HG03457 (cell line): ENCODE data around the gene PLCL1.

ENCODE experiments used
- ATAC-seq: cut with Tn5 transposase; IDR thresholded peaks from one replicate; pipeline ENCODE4 v1.9.1; 2021; ENCODE audit warnings: moderate number of reproducible peaks; ENCODE audit not compliant: unreplicated experiment

The PLCL1 gene

GRCh38 chr2:198098918-198099317, 294.5 kb downstream of the PLCL1 start:
- no peak for ATAC-seq

- no peak for ATAC-seq
Measured at GRCh38 chr2:198100346-198100745, 296.0 kb downstream of the PLCL1 start.

- no peak for ATAC-seq
Measured at GRCh38 chr2:198101688-198102087, 297.3 kb downstream of the PLCL1 start.

GRCh38 chr2:198102120-198102519, 297.7 kb downstream of the PLCL1 start:
- no peak for ATAC-seq

GRCh38 chr2:198102856-198103255, 298.5 kb downstream of the PLCL1 start:
- ATAC-seq, result no peak

- no peak for ATAC-seq
Measured at GRCh38 chr2:198106621-198107385, 302.4 kb downstream of the PLCL1 start.

GRCh38 chr2:198113316-198113715, 308.9 kb downstream of the PLCL1 start:
- no peak for ATAC-seq

GRCh38 chr2:198114064-198114463, 309.7 kb downstream of the PLCL1 start:
- no peak for ATAC-seq

GRCh38 chr2:198115201-198115600, 310.8 kb downstream of the PLCL1 start:
- ATAC-seq, result no peak

- ATAC-seq, result no peak
Measured at GRCh38 chr2:198116756-198117155, 312.4 kb downstream of the PLCL1 start.

GRCh38 chr2:198117406-198118041, 313.1 kb downstream of the PLCL1 start:
- no peak for ATAC-seq

- ATAC-seq, result no peak
Measured at GRCh38 chr2:198127627-198128026, 323.2 kb downstream of the PLCL1 start.

GRCh38 chr2:198129609-198130008, 325.2 kb downstream of the PLCL1 start:
- no peak for ATAC-seq

- no peak for ATAC-seq
Measured at GRCh38 chr2:198134293-198134955, 330.0 kb downstream of the PLCL1 start.

- no peak for ATAC-seq
Measured at GRCh38 chr2:198135481-198135934, 331.1 kb downstream of the PLCL1 start.

- no peak for ATAC-seq
Measured at GRCh38 chr2:198136142-198136541, 331.7 kb downstream of the PLCL1 start.

GRCh38 chr2:198137733-198138132, 333.3 kb downstream of the PLCL1 start:
- no peak for ATAC-seq

- ATAC-seq, result no peak
Measured at GRCh38 chr2:198141726-198142125, 337.3 kb downstream of the PLCL1 start.

- ATAC-seq, result no peak
Measured at GRCh38 chr2:198143156-198143555, 338.8 kb downstream of the PLCL1 start.

GRCh38 chr2:198143793-198144192, 339.4 kb downstream of the PLCL1 start:
- ATAC-seq, result no peak

- no peak for ATAC-seq
Measured at GRCh38 chr2:198144660-198145059, 340.3 kb downstream of the PLCL1 start.
